ENCODE data around the gene POGLUT2. TPM values are rescaled to one million over a fixed set of nuclear protein-coding genes. Genes with fewer than 3 reads are reported as not detected.

Gene POGLUT2
- total RNA-seq, 1 donor from 2014 or later, result 32.9 TPM

DNA sequence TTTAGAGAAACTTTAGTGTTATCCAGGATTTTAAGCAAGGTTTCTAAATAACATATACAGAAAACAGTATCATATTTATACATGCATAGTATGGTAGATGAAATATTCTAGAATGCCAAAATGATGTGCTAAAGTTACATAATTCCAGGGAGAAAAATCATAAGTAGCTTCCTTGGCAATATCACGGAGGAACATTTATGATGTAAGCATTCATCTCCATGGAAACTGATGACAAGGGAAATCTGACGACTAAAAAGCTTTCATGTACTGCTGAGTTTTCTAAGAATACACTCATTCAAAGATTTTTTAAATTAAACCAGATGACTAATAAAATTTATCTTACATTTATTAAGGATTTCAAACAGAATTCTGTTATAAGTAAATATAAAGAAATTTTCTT is 29.9 kb downstream of the POGLUT2 start:
- Mint-ChIP-seq H3K27ac (ENCODE audit: unreplicated experiment) (no peak overlapping the region), H3K27me3 (ENCODE audit: unreplicated experiment) (no peaks in the 10 kb centered on the region), H3K4me3 (ENCODE audit: unreplicated experiment) (no peak overlapping the region), H3K36me3 (ENCODE audit: unreplicated experiment) (peaks cover 7% of the 10 kb centered on the region), H3K9me3 (ENCODE audit: unreplicated experiment) (no peaks in the 10 kb centered on the region), H3K4me1 (ENCODE audit: unreplicated experiment) (peaks cover 33% of the 10 kb centered on the region)
- TF ChIP-seq, protein P1, sequence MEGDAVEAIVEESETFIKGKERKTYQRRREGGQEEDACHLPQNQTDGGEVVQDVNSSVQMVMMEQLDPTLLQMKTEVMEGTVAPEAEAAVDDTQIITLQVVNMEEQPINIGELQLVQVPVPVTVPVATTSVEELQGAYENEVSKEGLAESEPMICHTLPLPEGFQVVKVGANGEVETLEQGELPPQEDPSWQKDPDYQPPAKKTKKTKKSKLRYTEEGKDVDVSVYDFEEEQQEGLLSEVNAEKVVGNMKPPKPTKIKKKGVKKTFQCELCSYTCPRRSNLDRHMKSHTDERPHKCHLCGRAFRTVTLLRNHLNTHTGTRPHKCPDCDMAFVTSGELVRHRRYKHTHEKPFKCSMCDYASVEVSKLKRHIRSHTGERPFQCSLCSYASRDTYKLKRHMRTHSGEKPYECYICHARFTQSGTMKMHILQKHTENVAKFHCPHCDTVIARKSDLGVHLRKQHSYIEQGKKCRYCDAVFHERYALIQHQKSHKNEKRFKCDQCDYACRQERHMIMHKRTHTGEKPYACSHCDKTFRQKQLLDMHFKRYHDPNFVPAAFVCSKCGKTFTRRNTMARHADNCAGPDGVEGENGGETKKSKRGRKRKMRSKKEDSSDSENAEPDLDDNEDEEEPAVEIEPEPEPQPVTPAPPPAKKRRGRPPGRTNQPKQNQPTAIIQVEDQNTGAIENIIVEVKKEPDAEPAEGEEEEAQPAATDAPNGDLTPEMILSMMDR (IDR thresholded peaks at IDR 0.05), result no peak
- DNase-seq (ENCODE audit: extremely low spot score, unreplicated experiment), result no peak

DNA sequence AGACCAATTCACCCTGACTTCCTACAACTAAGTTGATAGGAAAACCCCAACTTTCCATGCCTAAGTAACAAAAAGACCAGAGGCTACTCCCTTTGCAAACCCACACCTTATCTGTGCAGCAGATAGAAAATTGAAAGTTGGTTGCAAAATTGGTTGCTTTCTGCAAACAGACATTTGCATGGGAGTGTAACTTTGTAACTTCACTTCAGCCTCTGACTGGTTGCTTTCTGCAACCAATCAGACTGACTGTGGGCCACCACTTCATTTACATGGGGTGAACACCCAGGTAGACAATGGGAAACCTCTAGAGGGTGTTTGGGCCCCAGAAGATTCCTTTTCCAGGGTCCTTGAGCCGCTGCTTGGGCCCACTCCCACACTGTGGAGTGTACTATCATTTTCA is 35.0 kb downstream of the POGLUT2 start:
- Mint-ChIP-seq H3K36me3 (ENCODE audit: unreplicated experiment) (peaks cover 7% of the 10 kb centered on the region), H3K27ac (ENCODE audit: unreplicated experiment) (no peak overlapping the region), H3K4me3 (ENCODE audit: unreplicated experiment) (no peak overlapping the region), H3K4me1 (ENCODE audit: unreplicated experiment) (no peaks in the 10 kb centered on the region), H3K27me3 (ENCODE audit: unreplicated experiment) (no peaks in the 10 kb centered on the region), H3K9me3 (ENCODE audit: unreplicated experiment) (no peaks in the 10 kb centered on the region)
- no peak for DNase-seq (ENCODE audit: extremely low spot score, unreplicated experiment)
- TF ChIP-seq, protein P1 (IDR thresholded peaks at IDR 0.05), result no peak

DNA sequence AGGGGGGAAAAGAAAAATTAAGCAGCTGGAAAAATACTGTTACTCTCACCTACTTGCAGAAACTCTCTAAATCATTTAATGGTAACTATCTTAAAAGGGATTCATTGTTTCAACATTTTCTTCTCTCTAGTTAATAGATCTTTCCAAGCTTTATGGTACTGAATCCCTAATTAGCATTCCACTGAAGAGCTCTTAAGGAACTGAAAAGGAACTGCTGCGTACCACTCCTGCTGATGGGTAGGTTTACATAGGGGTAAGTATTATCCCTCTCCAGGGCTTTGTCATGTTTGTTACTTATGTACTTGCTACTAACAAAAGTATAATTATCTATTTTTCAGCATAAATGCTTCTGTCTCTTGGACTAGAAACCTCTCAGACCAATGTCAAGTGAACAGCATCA is 37.7 kb downstream of the POGLUT2 start:
- H3K4me3 Mint-ChIP-seq (ENCODE audit: unreplicated experiment), result no peak overlapping the region
- H3K4me1 Mint-ChIP-seq (ENCODE audit: unreplicated experiment), result no peaks in the 10 kb centered on the region
- peaks cover under 1% of the 10 kb centered on the region for H3K36me3 Mint-ChIP-seq (ENCODE audit: unreplicated experiment)
- TF ChIP-seq, protein P1 (IDR thresholded peaks at IDR 0.05), result no peak
- H3K27me3 Mint-ChIP-seq (ENCODE audit: unreplicated experiment), result no peaks in the 10 kb centered on the region
- H3K9me3 Mint-ChIP-seq (ENCODE audit: unreplicated experiment), result no peaks in the 10 kb centered on the region
- H3K27ac Mint-ChIP-seq (ENCODE audit: unreplicated experiment), result no peak overlapping the region
- DNase-seq (ENCODE audit: extremely low spot score, unreplicated experiment), result no peak

DNA sequence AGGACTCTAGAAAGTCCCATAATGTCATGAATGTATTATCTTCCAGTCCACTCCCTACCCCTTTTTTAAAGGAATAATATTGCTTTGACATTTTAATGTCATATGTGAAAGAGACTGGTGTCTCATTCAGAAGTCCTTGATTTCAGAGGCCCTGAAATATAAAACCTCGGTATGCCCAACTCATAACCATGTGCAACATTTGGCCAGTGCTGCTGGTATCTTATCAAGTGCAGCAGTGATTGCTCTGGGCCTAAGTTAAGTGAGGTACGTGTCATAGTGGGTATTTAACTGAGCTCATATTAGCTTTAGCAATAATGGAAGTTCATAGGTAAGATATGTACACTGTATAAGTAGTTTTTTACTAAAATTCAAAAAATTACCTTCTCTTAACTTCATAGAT is 39.9 kb downstream of the POGLUT2 start:
- no peaks in the 10 kb centered on the region for H3K4me1 Mint-ChIP-seq (ENCODE audit: unreplicated experiment)
- H3K27ac Mint-ChIP-seq (ENCODE audit: unreplicated experiment), result no peak overlapping the region
- TF ChIP-seq, protein P1 (IDR thresholded peaks at IDR 0.05), result no peak
- DNase-seq (ENCODE audit: extremely low spot score, unreplicated experiment), result no peak
- no peak overlapping the region for H3K4me3 Mint-ChIP-seq (ENCODE audit: unreplicated experiment)
- no peaks in the 10 kb centered on the region for H3K36me3 Mint-ChIP-seq (ENCODE audit: unreplicated experiment)
- H3K9me3 Mint-ChIP-seq (ENCODE audit: unreplicated experiment), result no peaks in the 10 kb centered on the region
- no peaks in the 10 kb centered on the region for H3K27me3 Mint-ChIP-seq (ENCODE audit: unreplicated experiment)

DNA sequence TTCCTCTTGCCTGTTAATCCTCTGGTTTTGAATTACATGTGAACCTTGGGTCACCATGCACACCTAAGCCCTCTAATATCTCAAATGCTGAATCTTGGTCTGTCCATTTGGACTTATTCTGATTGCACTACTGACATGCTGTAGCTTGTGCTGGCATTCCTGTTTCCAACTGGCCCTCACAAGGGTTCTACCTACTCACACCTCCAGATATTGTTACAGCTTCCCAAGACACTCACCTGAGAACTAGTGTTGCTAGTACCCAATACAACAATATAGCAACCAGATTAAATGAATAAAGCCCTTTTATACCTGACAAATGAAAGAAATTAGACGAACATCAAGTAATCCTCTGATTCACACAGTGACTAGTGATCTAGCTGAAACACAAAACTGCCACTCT is 41.8 kb downstream of the POGLUT2 start:
- H3K27me3 Mint-ChIP-seq (ENCODE audit: unreplicated experiment), result no peaks in the 10 kb centered on the region
- peaks cover 2% of the 10 kb centered on the region for H3K36me3 Mint-ChIP-seq (ENCODE audit: unreplicated experiment)
- no peaks in the 10 kb centered on the region for H3K4me1 Mint-ChIP-seq (ENCODE audit: unreplicated experiment)
- no peak overlapping the region for H3K4me3 Mint-ChIP-seq (ENCODE audit: unreplicated experiment)
- H3K9me3 Mint-ChIP-seq (ENCODE audit: unreplicated experiment), result no peaks in the 10 kb centered on the region
- TF ChIP-seq, protein P1 (IDR thresholded peaks at IDR 0.05), result no peak
- DNase-seq (ENCODE audit: extremely low spot score, unreplicated experiment), result no peak
- H3K27ac Mint-ChIP-seq (ENCODE audit: unreplicated experiment), result no peak overlapping the region
